ENCODE results near the gene MAP7. TPM values are rescaled to one million over a fixed set of nuclear protein-coding genes. Genes with fewer than 3 reads are reported as not detected.
"Not testable (repeated sequence)": the region's sequence is repeated elsewhere in the genome, so short reads cannot be mapped to it uniquely, and the experiment has no call there.

The MAP7 gene
- total and polyA plus RNA-seq, 2 donors (not counting 3 experiments of a cell fraction or from before 2014, with no cell fraction given): 0.07 to 0.42 TPM

- TF ChIP-seq MYC (IDR thresholded peaks at IDR 0.05; ENCODE audit: low read depth, low read length): no peak
- no peak for DNase-seq (ENCODE audit: low read depth, low spot score)
- Histone ChIP-seq H2AFZ (ENCODE audit: low read depth, low read length) (no peak overlapping the region), H3K4me3 (replicated peaks in 1 of 3; ENCODE audit: insufficient read depth in 1 of 3, low read depth in 1 of 3, low read length in 3 of 3) (no peak overlapping the region), H3K4me1 (ENCODE audit: control insufficient read depth, extremely low read depth, insufficient read depth, low read length) (no peaks in the 10 kb centered on the region), H3K36me3 (ENCODE audit: control insufficient read depth in 2 of 2, extremely low read depth in 1 of 2, insufficient read depth in 2 of 2, low read length in 2 of 2) (no peaks in the 10 kb centered on the region), H3K4me2 (ENCODE audit: insufficient read depth, low read length) (no peak overlapping the region), H3K9ac (replicated peaks; ENCODE audit: extremely low read depth, insufficient read depth, low read length) (no peak overlapping the region), H3K9me1 (replicated peaks; ENCODE audit: control insufficient read depth, extremely low read depth, insufficient read depth, low read length) (no peaks in the 10 kb centered on the region), H3K79me2 (ENCODE audit: control insufficient read depth, insufficient read depth, low read length) (no peaks in the 10 kb centered on the region), H3K9me3 (replicated peaks; ENCODE audit: control insufficient read depth, insufficient read depth, low read length) (no peaks in the 10 kb centered on the region), H4K20me1 (replicated peaks; ENCODE audit: control insufficient read depth, extremely low read depth, insufficient read depth, low read length) (no peaks in the 10 kb centered on the region), H3K27me3 (ENCODE audit: control insufficient read depth in 2 of 2, insufficient read depth in 2 of 2, low read length in 2 of 2) (no peaks in the 10 kb centered on the region), H3K27ac (ENCODE audit: insufficient read depth, low read depth, low read length) (no peak overlapping the region)
- BruUV-seq (replicated peaks): no TSS peak
- CTCF ChIA-PET: no interaction called here
- POLR2A ChIA-PET: no interaction called here
- dilution Hi-C loops (cut with MboI; ENCODE audit: extremely low pct_ligation_motif_present, low sequenced_read_pairs) (no loop called here), intact Hi-C loops (cut with micrococcal nuclease) (no loop called here)
- no peak for FAIRE-seq
Measured at GRCh38 chr6:136396908-136397307, 153.3 kb downstream of the MAP7 start.

- H3K4me2 ChIP-seq (ENCODE audit: insufficient read depth, low read length); dilution Hi-C loops (cut with MboI; ENCODE audit: extremely low pct_ligation_motif_present, low sequenced_read_pairs); FAIRE-seq; H3K4me3 ChIP-seq (replicated peaks in 1 of 3; ENCODE audit: insufficient read depth in 1 of 3, low read depth in 1 of 3, low read length in 3 of 3); H3K9ac ChIP-seq (replicated peaks; ENCODE audit: extremely low read depth, insufficient read depth, low read length); DNase-seq (ENCODE audit: low read depth, low spot score); H3K4me1 ChIP-seq (ENCODE audit: control insufficient read depth, extremely low read depth, insufficient read depth, low read length); H2AFZ ChIP-seq (ENCODE audit: low read depth, low read length); POLR2A ChIA-PET; intact Hi-C loops (cut with micrococcal nuclease); H3K9me3 ChIP-seq (replicated peaks; ENCODE audit: control insufficient read depth, insufficient read depth, low read length); H3K36me3 ChIP-seq (ENCODE audit: control insufficient read depth in 2 of 2, extremely low read depth in 1 of 2, insufficient read depth in 2 of 2, low read length in 2 of 2); BruUV-seq (replicated peaks); H3K9me1 ChIP-seq (replicated peaks; ENCODE audit: control insufficient read depth, extremely low read depth, insufficient read depth, low read length); H3K27me3 ChIP-seq (ENCODE audit: control insufficient read depth in 2 of 2, insufficient read depth in 2 of 2, low read length in 2 of 2); H4K20me1 ChIP-seq (replicated peaks; ENCODE audit: control insufficient read depth, extremely low read depth, insufficient read depth, low read length); H3K79me2 ChIP-seq (ENCODE audit: control insufficient read depth, insufficient read depth, low read length); H3K27ac ChIP-seq (ENCODE audit: insufficient read depth, low read depth, low read length): not testable (repeated sequence)
- CTCF ChIA-PET: interaction anchor here (1.1 kb wide), 1 partner anchor 13 kb away, joined by 3 read pairs; no protein-coding TSS in a partner anchor
Measured at GRCh38 chr6:136390959-136391358, 159.3 kb downstream of the MAP7 start.

- peaks cover 0 to 2% of the 10 kb centered on the region in 2 experiments for H3K27me3 ChIP-seq (ENCODE audit: control insufficient read depth in 2 of 2, insufficient read depth in 2 of 2, low read length in 2 of 2)
- H3K4me1 ChIP-seq (ENCODE audit: control insufficient read depth, extremely low read depth, insufficient read depth, low read length): no peaks in the 10 kb centered on the region
- FAIRE-seq (no peak), DNase-seq (ENCODE audit: low read depth, low spot score) (no peak)
- no peaks in the 10 kb centered on the region for H3K36me3 ChIP-seq (ENCODE audit: control insufficient read depth in 2 of 2, extremely low read depth in 1 of 2, insufficient read depth in 2 of 2, low read length in 2 of 2)
- no peaks in the 10 kb centered on the region for H3K9me1 ChIP-seq (replicated peaks; ENCODE audit: control insufficient read depth, extremely low read depth, insufficient read depth, low read length)
- H3K27ac ChIP-seq (ENCODE audit: insufficient read depth, low read depth, low read length): no peak overlapping the region
- no peak overlapping the region for H3K4me3 ChIP-seq (replicated peaks in 1 of 3; ENCODE audit: insufficient read depth in 1 of 3, low read depth in 1 of 3, low read length in 3 of 3)
- no peak overlapping the region for H2AFZ ChIP-seq (ENCODE audit: low read depth, low read length)
- POLR2A ChIA-PET: no interaction called here
- TF ChIP-seq MAX (IDR thresholded peaks at IDR 0.05; ENCODE audit: insufficient read depth, insufficient read length) (no peak), MYC (IDR thresholded peaks at IDR 0.05; ENCODE audit: low read depth, low read length) (no peak), POLR2AphosphoS5 (IDR thresholded peaks at IDR 0.05; ENCODE audit: insufficient read depth, low read depth, low read length) (no peak), POLR2A (IDR thresholded peaks at IDR 0.05; ENCODE audit: low read depth, low read length) (no peak), EZH2 (IDR thresholded peaks at IDR 0.05; ENCODE audit: borderline replicate concordance, low read depth, low read length, severe bottlenecking) (no peak), JUN (IDR thresholded peaks at IDR 0.05; ENCODE audit: borderline replicate concordance, insufficient read depth, insufficient read length, low read depth) (no peak), CTCF (IDR thresholded peaks at IDR 0.05; ENCODE audit: extremely low read depth in 1 of 2, insufficient read depth in 1 of 2, low read depth in 1 of 2, low read length in 2 of 2) (no peak), GATA2 (IDR thresholded peaks at IDR 0.05; ENCODE audit: insufficient read depth, insufficient read length, low read depth, low read length) (no peak)
- intact Hi-C loops (cut with micrococcal nuclease) (no loop called here), dilution Hi-C loops (cut with MboI; ENCODE audit: extremely low pct_ligation_motif_present, low sequenced_read_pairs) (no loop called here)
- H3K9ac ChIP-seq (replicated peaks; ENCODE audit: extremely low read depth, insufficient read depth, low read length): no peak overlapping the region
- no peaks in the 10 kb centered on the region for H3K9me3 ChIP-seq (replicated peaks; ENCODE audit: control insufficient read depth, insufficient read depth, low read length)
- BruUV-seq (replicated peaks): no TSS peak
- no peaks in the 10 kb centered on the region for H4K20me1 ChIP-seq (replicated peaks; ENCODE audit: control insufficient read depth, extremely low read depth, insufficient read depth, low read length)
- H3K4me2 ChIP-seq (ENCODE audit: insufficient read depth, low read length): no peak overlapping the region
- no peaks in the 10 kb centered on the region for H3K79me2 ChIP-seq (ENCODE audit: control insufficient read depth, insufficient read depth, low read length)
- CTCF ChIA-PET: interaction anchor here (1.0 to 1.6 kb wide), 3 partner anchors 9 to 405 kb away, joined by 3 to 6 read pairs (median 3); partner anchors contain the start of gene MAP3K5
Measured at GRCh38 chr6:136387316-136387715, 162.9 kb downstream of the MAP7 start.
